22Rv1 (cell line): Measurements from ENCODE around the gene PARD6G.

ENCODE experiments used
- CTCF ChIP-seq: fragments of 450-650 bp; IDR thresholded peaks from 2 replicates; pipeline ENCODE4 v1.5.1; 2017; ENCODE audit warnings: mild to moderate bottlenecking
- ZFX ChIP-seq: fragments of 450-650 bp; IDR thresholded peaks from 2 replicates; pipeline ENCODE4 v1.6.1; 2017; ENCODE audit warnings: antibody characterized with exemption, borderline replicate concordance

DNA sequence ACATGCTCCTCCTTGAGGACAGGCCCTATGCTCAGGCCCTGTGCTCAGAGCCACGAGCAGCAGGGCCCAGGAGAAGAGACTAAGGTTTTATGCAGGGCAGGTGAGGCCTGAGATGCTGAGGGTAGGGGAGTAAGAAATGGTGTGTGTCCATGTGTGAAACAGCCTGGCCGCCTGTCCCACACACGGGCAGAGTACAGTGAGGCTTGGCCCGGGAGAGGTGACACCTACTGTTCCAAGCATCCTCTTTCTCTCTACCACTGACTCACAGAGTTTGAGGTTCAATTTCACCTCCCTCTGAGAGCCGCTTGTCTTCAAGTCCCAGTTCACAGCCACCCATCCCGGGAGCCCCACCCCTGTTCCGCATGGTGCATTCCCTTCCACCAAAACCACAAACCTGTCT is 84.1 kb downstream of the PARD6G start:
- no peak for TF ChIP-seq CTCF
- TF ChIP-seq ZFX, result no peak
